ENCODE data around the gene ERBIN. TPM values are rescaled to one million over a fixed set of nuclear protein-coding genes. Genes with fewer than 3 reads are reported as not detected.

Gene ERBIN
- total RNA-seq, 1 donor from 2014 or later = 77.4 TPM

DNA sequence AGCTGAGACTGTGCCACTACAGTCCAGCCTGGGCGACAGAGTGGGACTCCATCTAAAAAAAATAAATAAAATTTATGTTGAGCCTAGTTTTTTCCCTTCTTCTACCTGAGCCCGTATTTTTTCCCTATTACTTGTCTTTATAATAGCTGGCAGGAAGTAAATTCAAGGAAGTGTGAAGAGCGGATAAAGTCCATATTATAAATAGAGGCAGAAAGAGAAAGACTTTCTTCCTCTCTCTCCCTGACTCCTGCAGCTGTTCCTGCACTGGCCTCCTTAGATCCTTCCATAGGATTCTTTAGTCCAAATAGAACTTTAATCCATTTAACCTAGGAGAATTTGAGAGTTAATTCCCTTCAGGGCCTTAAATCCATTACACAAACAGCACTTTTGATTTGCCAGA is 10.3 kb upstream of the ERBIN start:
- no peak for DNase-seq (ENCODE audit: low read depth)
- no peak overlapping the region for H3K4me3 ChIP-seq (ENCODE audit: low read depth, low read length)
- TF ChIP-seq, protein P1, sequence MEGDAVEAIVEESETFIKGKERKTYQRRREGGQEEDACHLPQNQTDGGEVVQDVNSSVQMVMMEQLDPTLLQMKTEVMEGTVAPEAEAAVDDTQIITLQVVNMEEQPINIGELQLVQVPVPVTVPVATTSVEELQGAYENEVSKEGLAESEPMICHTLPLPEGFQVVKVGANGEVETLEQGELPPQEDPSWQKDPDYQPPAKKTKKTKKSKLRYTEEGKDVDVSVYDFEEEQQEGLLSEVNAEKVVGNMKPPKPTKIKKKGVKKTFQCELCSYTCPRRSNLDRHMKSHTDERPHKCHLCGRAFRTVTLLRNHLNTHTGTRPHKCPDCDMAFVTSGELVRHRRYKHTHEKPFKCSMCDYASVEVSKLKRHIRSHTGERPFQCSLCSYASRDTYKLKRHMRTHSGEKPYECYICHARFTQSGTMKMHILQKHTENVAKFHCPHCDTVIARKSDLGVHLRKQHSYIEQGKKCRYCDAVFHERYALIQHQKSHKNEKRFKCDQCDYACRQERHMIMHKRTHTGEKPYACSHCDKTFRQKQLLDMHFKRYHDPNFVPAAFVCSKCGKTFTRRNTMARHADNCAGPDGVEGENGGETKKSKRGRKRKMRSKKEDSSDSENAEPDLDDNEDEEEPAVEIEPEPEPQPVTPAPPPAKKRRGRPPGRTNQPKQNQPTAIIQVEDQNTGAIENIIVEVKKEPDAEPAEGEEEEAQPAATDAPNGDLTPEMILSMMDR (conservative IDR thresholded peaks at IDR 0.05; ENCODE audit: low read depth, low read length) = no peak

DNA sequence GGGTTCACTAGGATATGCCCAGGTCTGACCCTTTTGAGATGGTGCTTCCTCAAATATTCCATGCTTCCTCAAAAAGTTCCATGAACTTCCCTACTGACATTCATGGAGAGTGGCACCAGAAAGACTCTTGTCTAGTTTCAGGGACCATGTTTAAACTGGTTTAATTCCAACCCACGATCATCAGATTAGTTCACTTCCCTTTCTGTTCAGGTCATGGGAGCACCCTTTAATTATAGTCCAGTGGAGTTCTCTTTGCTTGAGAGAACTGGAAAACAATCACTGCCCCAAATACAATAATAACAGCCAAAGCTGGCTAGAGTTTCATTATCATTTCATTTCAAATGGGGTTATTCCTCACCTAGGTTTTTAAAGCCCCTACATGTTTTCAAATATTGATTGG is 9.7 kb upstream of the ERBIN start:
- no peak overlapping the region for H3K4me3 ChIP-seq (ENCODE audit: low read depth, low read length)
- no peak for DNase-seq (ENCODE audit: low read depth)
- TF ChIP-seq, protein P1 (conservative IDR thresholded peaks at IDR 0.05; ENCODE audit: low read depth, low read length) = no peak

DNA sequence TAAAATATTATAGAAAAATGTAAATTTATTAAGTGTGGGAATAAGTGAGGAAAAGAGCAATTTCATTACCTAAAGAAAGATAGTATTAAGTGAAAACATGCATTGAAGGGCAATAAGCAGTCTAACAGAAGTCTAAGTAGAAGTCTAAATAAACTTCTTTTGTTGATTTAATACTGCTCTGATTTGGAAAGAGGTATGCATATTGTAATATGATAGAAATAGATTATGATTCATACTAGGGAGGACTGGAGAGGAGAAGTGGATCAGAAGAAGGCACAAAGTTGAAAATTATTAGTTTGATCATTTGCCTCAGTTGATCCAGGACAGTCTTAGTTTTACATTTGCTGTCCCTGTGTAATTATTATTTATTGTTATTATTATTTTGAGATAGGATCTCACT is 6.6 kb upstream of the ERBIN start:
- DNase-seq (ENCODE audit: low read depth) = no peak
- no peak overlapping the region for H3K4me3 ChIP-seq (ENCODE audit: low read depth, low read length)
- TF ChIP-seq, protein P1 (conservative IDR thresholded peaks at IDR 0.05; ENCODE audit: low read depth, low read length) = no peak

DNA sequence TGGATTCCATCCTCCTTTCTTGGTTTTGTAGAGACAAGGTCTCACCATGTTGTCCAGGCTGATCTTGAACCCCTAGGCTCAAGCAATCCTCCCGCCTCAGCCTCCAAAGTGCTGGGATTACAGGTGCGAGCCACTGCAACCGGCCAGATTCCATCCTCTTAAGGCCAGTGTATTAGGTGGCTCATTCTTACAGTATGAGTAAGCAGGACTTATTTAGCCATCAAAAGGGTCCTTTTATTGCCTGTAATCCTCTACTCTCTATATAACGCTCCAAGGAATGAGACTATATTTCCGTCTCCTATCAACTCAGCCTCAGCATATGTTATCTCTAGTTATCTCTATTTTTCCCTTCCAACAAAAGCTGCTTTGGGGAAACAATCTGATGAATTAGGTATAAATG is 3.0 kb upstream of the ERBIN start:
- TF ChIP-seq, protein P1 (conservative IDR thresholded peaks at IDR 0.05; ENCODE audit: low read depth, low read length) = no peak
- no peak for DNase-seq (ENCODE audit: low read depth)
- H3K4me3 ChIP-seq (ENCODE audit: low read depth, low read length) = no peak overlapping the region

DNA sequence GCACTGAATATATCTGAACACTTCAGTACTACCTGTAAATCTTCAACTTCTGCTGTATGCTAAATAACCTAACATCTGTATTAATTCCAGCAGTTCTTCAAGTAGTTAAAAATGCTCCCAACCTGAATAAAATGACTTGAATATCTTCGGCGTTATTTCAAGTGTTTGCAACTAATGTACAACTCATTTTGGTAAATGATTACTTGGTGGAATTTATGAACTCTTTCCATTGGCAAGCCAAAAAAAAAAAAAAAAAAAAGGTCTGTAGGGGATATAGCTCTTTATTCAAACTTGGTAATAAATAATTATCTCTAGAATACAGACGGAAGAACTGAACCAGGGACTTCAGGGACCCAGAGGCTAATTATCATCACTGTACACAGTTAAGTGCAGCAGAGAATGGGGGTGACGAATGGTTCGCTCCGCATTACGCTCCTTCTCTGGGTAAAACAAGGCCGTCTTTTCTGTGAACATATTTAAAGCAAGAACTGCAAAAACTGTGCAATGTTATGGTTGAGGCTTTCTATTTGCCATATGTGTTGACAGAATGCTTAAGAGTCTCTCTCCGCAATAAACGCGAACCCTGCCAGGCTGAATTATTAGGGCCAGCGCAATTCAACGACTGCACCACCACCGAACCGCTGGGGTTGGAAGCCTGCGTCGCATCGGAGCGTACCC is 1.9 kb upstream of the ERBIN start:
- peak; percentile 33 for DNase-seq (ENCODE audit: low read depth)
- TF ChIP-seq, protein P1 (conservative IDR thresholded peaks at IDR 0.05; ENCODE audit: low read depth, low read length) = no peak
- peak overlapping the region; percentile 75 for H3K4me3 ChIP-seq (ENCODE audit: low read depth, low read length)

DNA sequence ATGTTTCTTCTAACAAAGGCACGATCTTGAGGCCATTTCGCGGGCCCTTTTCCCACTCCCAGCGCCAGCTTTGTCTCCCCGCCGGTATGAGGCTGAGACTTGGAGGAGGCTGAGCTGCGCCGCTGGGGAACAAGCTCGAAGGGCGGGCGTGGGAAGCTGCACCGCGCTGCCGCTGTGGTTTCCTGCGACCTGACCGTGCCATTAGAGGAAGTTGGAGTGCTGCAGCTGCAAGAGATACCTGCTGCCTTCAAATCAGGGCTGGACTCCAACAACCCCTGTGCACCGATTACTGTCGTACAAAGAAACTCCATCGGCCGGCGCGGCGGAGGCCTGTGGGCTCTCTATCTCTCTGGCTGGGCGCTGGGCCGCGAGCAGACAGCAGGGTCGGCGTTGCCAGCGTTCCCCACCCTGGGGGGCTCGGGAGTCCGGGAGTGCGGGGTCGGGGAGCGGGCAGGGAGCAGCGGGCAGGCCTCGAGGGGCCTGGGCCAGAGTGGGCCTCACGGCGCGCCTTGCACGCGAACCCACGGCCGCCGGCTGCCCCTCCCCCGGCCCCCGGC is 1.3 kb upstream of the ERBIN start:
- H3K4me3 ChIP-seq (ENCODE audit: low read depth, low read length) = peak overlapping the region; percentile 75
- TF ChIP-seq, protein P1 (conservative IDR thresholded peaks at IDR 0.05; ENCODE audit: low read depth, low read length) = no peak
- no peak for DNase-seq (ENCODE audit: low read depth)

Data from epithelial cell of proximal tubule (primary cell).